Neutrophil (primary cell): ENCODE measurements around the gene ARHGAP19.
A peak's percentile ranks its signal among the peaks of the same experiment; 100 is the strongest.

Experiments
- H3K27ac ChIP-seq: fragments of 200-600 bp; sonication (generic); 2 replicates; pipeline ENCODE4 v1.5.1; 2016; ENCODE audit warnings: mild to moderate bottlenecking, moderate library complexity
- H3K27me3 ChIP-seq: fragments of 200-600 bp; sonication (generic); 2 replicates; pipeline ENCODE4 v1.6.0; 2016; ENCODE audit warnings: mild to moderate bottlenecking
- H3K36me3 ChIP-seq: fragments of 200-600 bp; sonication (generic); 2 replicates; pipeline ENCODE4 v1.5.1; 2017
- H3K4me1 ChIP-seq, 2 experiments: fragments of 200-600 bp in 1 of 2; sonication (generic) in 1 of 2; 1 replicate in 1 of 2; 2 replicates in 1 of 2; pipeline versions ENCODE4 v1.5.1 to v1.6.1; 2013 to 2016; ENCODE audit warnings: low read depth in 1 of 2, low read length in 1 of 2, mild to moderate bottlenecking in 1 of 2, moderate library complexity in 1 of 2; ENCODE audit not compliant: control insufficient read depth in 1 of 2, insufficient read depth in 1 of 2
- H3K4me3 ChIP-seq, 2 experiments: fragments of 200-600 bp in 1 of 2; sonication (generic) in 1 of 2; 1 replicate in 1 of 2; 2 replicates in 1 of 2; pipeline ENCODE4 v1.5.1; 2013 to 2016; ENCODE audit warnings: low read depth in 1 of 2, low read length in 1 of 2, mild to moderate bottlenecking in 1 of 2, moderate library complexity in 1 of 2
- H3K9me3 ChIP-seq: fragments of 200-600 bp; sonication (generic); 2 replicates; pipeline ENCODE4 v1.5.1; 2016
- CTCF ChIP-seq: fragments of 200-600 bp; sonication (generic); IDR thresholded peaks from 2 replicates; pipeline ENCODE4 v1.5.1; 2016; ENCODE audit warnings: antibody characterized with exemption

The ARHGAP19 gene

GRCh38 chr10:97336006-97336405, 43.6 kb upstream of the ARHGAP19 start:
- Histone ChIP-seq H3K27ac (peak overlapping the region; percentile 99), H3K4me3 (peak overlapping the region; percentile 88 to 89), H3K36me3 (peaks cover 24% of the 10 kb centered on the region), H3K4me1 (peaks cover 37 to 39% of the 10 kb centered on the region in 2 experiments), H3K27me3 (no peaks in the 10 kb centered on the region), H3K9me3 (no peaks in the 10 kb centered on the region)
- TF ChIP-seq CTCF: no peak

DNA sequence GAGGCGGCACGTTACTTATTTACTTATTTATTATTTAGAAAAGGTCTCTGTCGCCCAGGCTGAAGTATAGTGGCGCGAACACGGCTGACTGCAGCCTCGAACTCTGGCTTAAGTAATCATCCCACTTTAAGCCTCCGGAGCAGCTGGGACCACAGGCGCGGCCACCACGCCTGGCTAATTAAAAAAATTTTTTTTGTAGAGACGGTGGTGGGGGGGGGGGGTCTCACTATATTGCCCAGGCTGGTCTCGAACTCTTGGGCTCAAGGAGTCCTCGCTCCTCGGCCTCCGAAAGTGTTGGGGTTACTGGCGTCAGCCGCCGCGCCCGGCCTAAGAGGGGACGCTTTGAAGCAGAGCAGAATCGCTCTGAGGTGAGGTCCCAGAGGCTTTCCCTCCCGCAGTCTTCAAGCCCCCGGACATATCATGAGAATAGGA, 42.8 kb upstream of the ARHGAP19 start:
- Histone ChIP-seq H3K27me3 (no peaks in the 10 kb centered on the region), H3K4me1 (peaks cover 45 to 47% of the 10 kb centered on the region in 2 experiments), H3K36me3 (peaks cover 32% of the 10 kb centered on the region), H3K4me3 (peak overlapping the region; percentile 88 to 89), H3K27ac (peak overlapping the region; percentile 99), H3K9me3 (no peaks in the 10 kb centered on the region)
- TF ChIP-seq CTCF: no peak

- Histone ChIP-seq H3K27me3 (no peaks in the 10 kb centered on the region), H3K36me3 (peaks cover 38% of the 10 kb centered on the region), H3K4me3 (peak within 1 kb of the TSS; percentile 88 to 89), H3K9me3 (no peaks in the 10 kb centered on the region), H3K27ac (peak within 1 kb of the TSS; percentile 99), H3K4me1 (peaks cover 51 to 53% of the 10 kb centered on the region in 2 experiments)
- peak; percentile 41 for TF ChIP-seq CTCF
These were observed 42.1 kb upstream of the ARHGAP19 start, which contains the start of gene FRAT2 for GRCh38 chr10:97334370-97335175. FRAT2 (minus strand) TSS chr10:97334729; CDS start chr10:97334572, 157 bp downstream.

DNA sequence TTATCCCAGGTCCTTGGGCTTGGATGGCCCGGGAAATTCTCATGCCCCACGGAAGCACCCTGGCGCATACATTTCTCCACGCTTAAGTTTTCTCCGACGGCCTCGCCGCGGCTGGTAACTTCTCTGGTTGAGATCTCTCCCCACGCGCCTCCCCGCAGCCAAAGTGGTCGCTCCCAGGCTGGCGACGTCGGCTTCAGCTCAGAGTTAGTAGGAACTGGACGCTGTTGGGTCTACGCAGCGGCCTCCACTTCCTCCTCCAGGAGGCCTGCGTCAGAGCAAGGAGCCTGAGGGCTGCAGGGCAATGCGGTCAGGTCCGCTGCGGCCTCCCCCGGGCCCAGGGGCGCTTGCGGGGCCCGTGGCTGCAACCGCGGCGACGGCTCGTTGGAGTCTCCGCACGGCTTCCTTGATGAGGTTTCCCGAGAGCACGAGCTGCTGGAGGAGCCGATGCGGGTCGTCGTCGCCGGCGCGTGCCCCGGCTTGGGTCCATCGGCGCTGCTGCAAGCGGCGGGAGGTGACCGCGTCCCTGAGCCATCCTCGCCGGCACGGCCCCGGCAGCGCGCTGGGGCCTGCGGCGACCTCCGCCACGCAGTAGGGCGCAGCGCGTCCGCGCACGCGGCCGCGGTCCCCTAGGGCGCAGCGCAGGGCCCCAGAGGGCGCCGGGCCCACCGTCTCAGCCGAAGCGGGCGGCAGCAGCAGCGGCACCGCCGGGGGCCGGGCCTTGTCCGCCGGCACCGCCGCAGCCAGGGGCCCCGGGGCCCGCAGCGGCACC, 41.3 kb upstream of the ARHGAP19 start:
- no peaks in the 10 kb centered on the region for H3K9me3 ChIP-seq
- H3K27ac ChIP-seq: peak overlapping the region; percentile 99
- H3K27me3 ChIP-seq: no peaks in the 10 kb centered on the region
- peak; percentile 32 for TF ChIP-seq CTCF
- peaks cover 46% of the 10 kb centered on the region for H3K36me3 ChIP-seq
- H3K4me3 ChIP-seq: peak overlapping the region; percentile 88 to 89
- peaks cover 59 to 61% of the 10 kb centered on the region in 2 experiments for H3K4me1 ChIP-seq

DNA sequence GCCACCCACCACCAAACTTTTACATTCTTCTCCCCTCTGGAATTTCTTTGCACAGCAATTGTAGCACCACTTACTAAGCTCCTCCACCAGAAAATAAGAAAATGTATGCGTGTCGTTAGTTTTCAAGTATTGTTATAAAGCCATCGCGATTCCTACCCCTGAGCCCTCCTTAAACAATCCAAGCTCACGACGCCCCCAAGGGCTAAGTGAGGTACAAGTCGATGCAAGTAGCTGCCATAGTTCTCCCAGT, 40.8 kb upstream of the ARHGAP19 start:
- H3K9me3 ChIP-seq: no peaks in the 10 kb centered on the region
- no peak for TF ChIP-seq CTCF
- no peaks in the 10 kb centered on the region for H3K27me3 ChIP-seq
- peak overlapping the region; percentile 88 to 89 for H3K4me3 ChIP-seq
- H3K4me1 ChIP-seq: peaks cover 62 to 66% of the 10 kb centered on the region in 2 experiments
- H3K36me3 ChIP-seq: peaks cover 51% of the 10 kb centered on the region
- H3K27ac ChIP-seq: peak overlapping the region; percentile 99
